Measurements from ENCODE around the gene CHRNA4. TPM values are rescaled to one million over a fixed set of nuclear protein-coding genes. Genes with fewer than 3 reads are reported as not detected.

The CHRNA4 gene
- total RNA-seq, 1 donor = not detected

DNA sequence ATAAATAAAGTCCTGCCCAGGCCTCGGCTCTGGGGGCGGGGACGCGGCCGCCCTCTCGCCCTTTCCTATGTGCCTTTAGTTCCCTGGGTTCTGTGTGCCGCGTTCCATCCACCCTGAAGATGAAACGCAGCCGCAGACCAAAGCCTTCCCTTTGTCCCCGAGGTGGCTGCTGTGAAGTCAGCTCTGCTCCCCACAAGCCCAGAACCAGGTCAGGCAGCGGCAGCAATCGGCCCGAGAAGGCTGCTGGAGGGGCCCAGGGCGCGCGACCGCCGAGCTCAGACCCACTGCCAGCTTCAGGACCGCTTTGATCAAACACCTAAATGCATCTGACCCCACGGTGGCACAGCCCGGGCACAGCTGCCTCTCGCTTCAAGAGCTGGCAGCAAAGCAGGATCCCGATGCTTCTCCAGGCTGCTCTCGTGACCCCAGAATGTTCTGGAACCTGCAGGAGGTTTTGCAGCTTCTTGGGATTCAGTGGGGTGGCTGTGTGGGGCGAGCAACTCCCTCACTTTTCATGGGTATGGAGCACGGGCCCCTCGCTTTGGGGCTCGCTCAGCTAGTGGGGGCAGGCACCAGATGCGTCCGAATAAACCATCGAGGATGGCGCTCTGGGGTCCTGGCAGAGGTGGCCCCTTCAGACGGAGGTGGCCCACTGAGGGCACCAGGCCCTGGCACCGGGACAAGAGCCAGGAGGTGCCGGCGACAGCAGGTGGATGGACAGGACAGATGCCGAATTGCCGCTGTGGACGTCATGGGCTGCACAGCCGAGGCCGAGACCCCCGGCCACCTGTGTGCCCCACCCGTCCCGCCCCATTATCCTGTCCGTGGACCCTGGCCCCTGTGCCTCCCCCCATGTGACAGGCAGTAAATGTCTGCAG, 13.0 kb downstream of the CHRNA4 start:
- no peak overlapping the region for H3K4me3 ChIP-seq (ENCODE audit: low read depth, low read length)
- DNase-seq (ENCODE audit: low read depth) = no peak
- TF ChIP-seq, protein P1, sequence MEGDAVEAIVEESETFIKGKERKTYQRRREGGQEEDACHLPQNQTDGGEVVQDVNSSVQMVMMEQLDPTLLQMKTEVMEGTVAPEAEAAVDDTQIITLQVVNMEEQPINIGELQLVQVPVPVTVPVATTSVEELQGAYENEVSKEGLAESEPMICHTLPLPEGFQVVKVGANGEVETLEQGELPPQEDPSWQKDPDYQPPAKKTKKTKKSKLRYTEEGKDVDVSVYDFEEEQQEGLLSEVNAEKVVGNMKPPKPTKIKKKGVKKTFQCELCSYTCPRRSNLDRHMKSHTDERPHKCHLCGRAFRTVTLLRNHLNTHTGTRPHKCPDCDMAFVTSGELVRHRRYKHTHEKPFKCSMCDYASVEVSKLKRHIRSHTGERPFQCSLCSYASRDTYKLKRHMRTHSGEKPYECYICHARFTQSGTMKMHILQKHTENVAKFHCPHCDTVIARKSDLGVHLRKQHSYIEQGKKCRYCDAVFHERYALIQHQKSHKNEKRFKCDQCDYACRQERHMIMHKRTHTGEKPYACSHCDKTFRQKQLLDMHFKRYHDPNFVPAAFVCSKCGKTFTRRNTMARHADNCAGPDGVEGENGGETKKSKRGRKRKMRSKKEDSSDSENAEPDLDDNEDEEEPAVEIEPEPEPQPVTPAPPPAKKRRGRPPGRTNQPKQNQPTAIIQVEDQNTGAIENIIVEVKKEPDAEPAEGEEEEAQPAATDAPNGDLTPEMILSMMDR (IDR thresholded peaks at IDR 0.05; ENCODE audit: insufficient read depth, low read length) = no peak

DNA sequence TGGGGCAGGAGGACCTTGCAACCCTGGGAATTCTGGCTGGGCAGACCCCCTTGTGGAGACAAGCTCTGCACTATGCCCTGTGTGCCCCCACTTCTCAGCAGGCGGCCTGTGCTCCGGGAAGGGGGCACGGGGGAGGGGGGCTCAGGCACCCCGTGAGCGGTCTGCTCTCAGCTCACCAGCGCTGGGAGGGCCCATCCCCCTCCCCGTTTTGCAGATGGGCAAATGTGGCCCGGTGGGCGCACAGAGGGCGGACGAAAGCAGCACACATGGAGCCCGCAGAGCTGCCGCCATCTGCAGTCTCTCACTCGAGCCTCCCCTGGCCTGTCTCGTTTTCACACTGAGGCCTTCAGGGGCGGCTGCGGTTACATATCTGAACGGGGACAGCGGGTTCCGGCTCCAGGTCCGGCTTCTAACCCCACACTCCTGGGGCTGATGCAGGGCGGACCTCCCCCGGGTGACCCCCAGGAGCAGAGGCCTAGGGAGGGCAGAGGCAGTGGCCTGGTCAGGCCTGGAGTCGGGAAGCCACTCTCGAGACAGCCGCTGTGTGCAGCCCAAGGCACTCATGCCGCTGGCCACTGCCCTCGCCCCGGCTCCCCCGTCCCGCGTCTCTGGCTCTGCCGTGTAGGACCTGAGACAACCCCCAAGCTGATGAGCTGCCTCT, 13.9 kb downstream of the CHRNA4 start:
- H3K4me3 ChIP-seq (ENCODE audit: low read depth, low read length) = no peak overlapping the region
- TF ChIP-seq, protein P1 (IDR thresholded peaks at IDR 0.05; ENCODE audit: insufficient read depth, low read length) = no peak
- DNase-seq (ENCODE audit: low read depth) = no peak

DNA sequence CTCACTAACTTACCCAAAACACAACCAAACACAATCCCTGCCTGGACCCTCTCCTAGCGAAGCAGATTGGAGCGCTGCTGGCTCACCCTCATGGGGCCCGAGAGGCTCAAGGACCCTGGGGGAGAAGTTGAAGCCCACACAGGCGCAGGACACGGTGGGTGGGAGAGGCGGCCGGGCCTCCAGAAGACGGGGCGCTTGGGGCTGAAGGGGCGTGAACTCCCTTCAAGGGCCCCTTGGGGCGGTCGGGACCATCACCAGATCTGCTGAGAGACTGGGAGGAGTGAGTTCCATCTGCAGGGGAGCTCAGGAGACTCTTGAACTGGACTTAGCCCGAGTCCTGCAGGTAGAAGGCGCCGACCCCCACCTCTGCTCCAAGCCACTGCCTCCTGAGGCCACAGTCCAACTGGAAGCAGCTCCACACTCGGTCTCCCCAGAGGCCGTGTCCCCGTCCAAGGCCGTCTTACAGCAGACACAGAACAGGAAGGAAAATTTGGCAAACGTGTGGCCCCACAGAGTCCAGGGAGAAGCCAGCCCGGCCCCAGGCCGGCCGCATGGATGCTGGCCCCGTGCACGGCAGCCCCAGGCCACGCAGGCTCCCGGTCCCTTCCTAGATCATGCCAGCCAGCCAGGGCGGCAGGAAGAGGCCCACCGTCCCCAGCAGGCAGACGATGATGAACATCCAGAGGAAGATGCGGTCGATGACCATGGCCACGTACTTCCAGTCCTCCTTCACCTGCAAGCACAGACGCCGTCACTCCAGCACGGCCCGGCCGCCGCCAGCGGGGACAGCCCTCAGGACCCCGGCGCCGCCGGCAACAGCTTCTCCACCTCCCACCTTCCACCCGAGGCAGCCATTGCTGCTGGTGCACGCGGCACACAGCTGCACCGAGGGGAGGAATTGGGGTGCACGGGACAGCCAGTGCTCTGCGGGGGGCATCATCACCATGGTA, 14.7 kb downstream of the CHRNA4 start:
- H3K4me3 ChIP-seq (ENCODE audit: low read depth, low read length) = no peak overlapping the region
- TF ChIP-seq, protein P1 (IDR thresholded peaks at IDR 0.05; ENCODE audit: insufficient read depth, low read length) = no peak
- no peak for DNase-seq (ENCODE audit: low read depth)

DNA sequence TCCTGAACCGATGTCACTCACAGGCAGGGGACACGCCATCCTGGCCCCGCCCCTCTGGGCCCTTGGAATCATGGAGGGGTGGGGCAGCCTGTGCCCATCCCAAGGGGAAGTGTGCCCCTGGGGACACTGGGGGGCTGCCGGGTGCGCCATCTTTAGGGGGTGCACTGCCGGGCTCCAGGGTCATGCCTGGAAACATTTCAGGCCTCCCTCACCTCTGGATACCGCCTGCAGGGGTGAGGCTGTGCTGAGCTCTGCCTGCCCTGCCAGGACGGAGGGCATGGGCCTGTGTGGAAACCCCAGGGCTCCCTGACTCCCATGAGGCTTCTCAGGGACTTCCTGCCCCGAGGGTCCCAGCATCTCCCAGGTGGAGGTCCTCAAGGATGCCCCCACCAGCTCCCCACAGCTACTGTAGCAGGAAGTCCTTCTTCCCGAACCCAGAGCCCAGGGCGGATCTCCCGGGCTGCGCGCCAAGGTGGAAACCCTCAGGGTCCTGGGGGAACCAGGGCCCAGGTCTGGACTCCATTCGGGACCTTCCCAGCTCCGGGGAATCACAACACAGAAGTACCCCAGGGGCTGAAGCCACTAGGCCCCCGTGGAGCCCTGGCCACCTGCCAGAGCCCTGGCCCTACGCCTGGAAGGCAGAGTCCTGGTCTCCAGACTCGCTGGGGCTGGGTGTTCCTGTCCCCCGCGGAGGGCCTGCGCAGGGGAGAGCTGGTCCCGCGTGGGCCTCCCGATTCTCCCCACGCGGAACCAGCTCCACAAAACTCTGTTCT, 15.6 kb downstream of the CHRNA4 start:
- peak; percentile 4 for DNase-seq (ENCODE audit: low read depth)
- TF ChIP-seq, protein P1 (IDR thresholded peaks at IDR 0.05; ENCODE audit: insufficient read depth, low read length) = no peak
- no peak overlapping the region for H3K4me3 ChIP-seq (ENCODE audit: low read depth, low read length)

DNA sequence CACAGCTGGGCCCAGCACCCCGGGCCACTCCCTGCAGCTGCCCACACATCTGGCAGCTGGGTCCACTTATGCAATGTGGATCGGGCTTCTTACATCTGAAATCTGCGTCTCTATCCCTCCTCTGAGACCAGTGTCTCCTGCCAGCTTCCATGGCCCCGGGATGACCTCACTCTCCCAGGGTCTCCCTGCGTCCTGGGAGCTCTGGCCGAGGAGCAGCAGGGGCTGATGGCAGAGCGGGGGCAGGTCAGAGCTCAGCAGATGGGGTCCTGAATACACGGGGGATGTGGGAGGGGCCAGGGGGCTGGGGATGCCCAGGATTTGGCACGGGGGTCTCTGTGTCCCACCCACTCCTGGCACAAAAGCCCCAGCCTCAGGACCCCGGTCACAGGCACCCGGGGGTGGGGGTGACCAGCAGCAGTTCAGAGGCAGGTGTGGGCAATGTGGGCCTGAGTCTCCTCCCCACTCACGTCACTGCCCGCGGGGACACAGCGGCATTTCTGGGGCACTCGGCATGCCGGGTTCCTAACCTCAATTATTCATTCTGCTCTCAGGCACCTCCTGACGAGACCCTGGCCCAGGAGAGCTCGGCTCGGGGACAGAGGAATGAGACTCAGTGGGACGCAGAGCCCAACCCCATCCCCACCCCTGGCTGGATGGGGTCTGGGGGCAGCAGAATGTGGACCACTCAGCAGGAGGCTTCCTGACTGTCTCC, 16.4 kb downstream of the CHRNA4 start:
- peak; percentile 48 for DNase-seq (ENCODE audit: low read depth)
- TF ChIP-seq, protein P1 (IDR thresholded peaks at IDR 0.05; ENCODE audit: insufficient read depth, low read length) = no peak
- H3K4me3 ChIP-seq (ENCODE audit: low read depth, low read length) = no peak overlapping the region
